H9 (cell line): ENCODE measurements around the gene ZBTB44. TPM values are rescaled to one million over a fixed set of nuclear protein-coding genes. Genes with fewer than 3 reads are reported as not detected.

ENCODE experiments used
- DNase-seq: peaks from one replicate; pipeline ENCODE4 v3.0.0-alpha.2; 2017
- H2AFZ ChIP-seq: one replicate; pipeline ENCODE4 v1.6.1; 2013; ENCODE audit warnings: mild to moderate bottlenecking, low read length, control low read depth, moderate library complexity
- H2AK5ac ChIP-seq: 2 replicates; pipeline ENCODE4 v1.6.1; 2013; ENCODE audit warnings: low read length, control low read depth, mixed read lengths; ENCODE audit not compliant: insufficient read length
- H2BK120ac ChIP-seq: one replicate; pipeline ENCODE4 v1.6.1; 2013; ENCODE audit warnings: low read depth, mild to moderate bottlenecking, low read length, control low read depth, inconsistent platforms; ENCODE audit not compliant: poor library complexity, severe bottlenecking
- H2BK12ac ChIP-seq: 2 replicates; pipeline ENCODE4 v1.6.1; 2013; ENCODE audit warnings: low read length, control low read depth, mixed read lengths, low read depth; ENCODE audit not compliant: insufficient read length
- H2BK15ac ChIP-seq: 2 replicates; pipeline ENCODE4 v1.6.1; 2013; ENCODE audit warnings: low read depth, low read length, control low read depth
- H2BK20ac ChIP-seq: one replicate; pipeline ENCODE4 v1.6.1; 2013; ENCODE audit warnings: low read depth, mild to moderate bottlenecking, low read length, control low read depth, inconsistent platforms; ENCODE audit not compliant: poor library complexity, severe bottlenecking
- H2BK5ac ChIP-seq: 2 replicates; pipeline ENCODE4 v1.6.1; 2013; ENCODE audit warnings: low read length, control low read depth, mixed read lengths; ENCODE audit not compliant: insufficient read length
- H3K14ac ChIP-seq: 2 replicates; pipeline ENCODE4 v1.6.1; 2013; ENCODE audit warnings: low read length, control low read depth; ENCODE audit not compliant: insufficient read depth
- H3K18ac ChIP-seq: 2 replicates; pipeline ENCODE4 v1.6.1; 2013; ENCODE audit warnings: low read depth, mild to moderate bottlenecking, mixed read lengths, low read length, control low read depth; ENCODE audit not compliant: insufficient read length
- H3K23ac ChIP-seq: 2 replicates; pipeline ENCODE4 v1.6.1; 2013; ENCODE audit warnings: low read length, control low read depth, mixed read lengths, low read depth; ENCODE audit not compliant: insufficient read length
- H3K23me2 ChIP-seq: 2 replicates; pipeline ENCODE4 v1.6.1; 2013; ENCODE audit warnings: low read depth, mild to moderate bottlenecking, mixed read lengths, low read length, control low read depth; ENCODE audit not compliant: insufficient read length, poor library complexity, severe bottlenecking
- H3K27ac ChIP-seq: 2 replicates; pipeline ENCODE4 v1.5.1; 2013; ENCODE audit warnings: low read length, control low read depth, mixed read lengths, low read depth; ENCODE audit not compliant: insufficient read length
- H3K27me3 ChIP-seq: 2 replicates; pipeline ENCODE4 v1.6.1; 2013; ENCODE audit warnings: low read length, control low read depth, inconsistent platforms; ENCODE audit not compliant: insufficient read depth
- H3K4ac ChIP-seq: 2 replicates; pipeline ENCODE4 v1.6.1; 2013; ENCODE audit warnings: low read depth, mild to moderate bottlenecking, control low read depth, inconsistent platforms, low read length, moderate library complexity
- H3K4me1 ChIP-seq: 2 replicates; pipeline ENCODE4 v1.6.1; 2013; ENCODE audit warnings: low read length, control low read depth, inconsistent platforms; ENCODE audit not compliant: insufficient read depth
- H3K4me2 ChIP-seq: 2 replicates; pipeline ENCODE4 v1.6.1; 2013; ENCODE audit warnings: low read length, control low read depth, mixed read lengths; ENCODE audit not compliant: insufficient read length, insufficient read depth
- H3K56ac ChIP-seq: 2 replicates; pipeline ENCODE4 v1.6.1; 2013; ENCODE audit warnings: low read depth, mild to moderate bottlenecking, mixed read lengths, low read length, control low read depth; ENCODE audit not compliant: insufficient read length
- H3K79me1 ChIP-seq: 2 replicates; pipeline ENCODE4 v1.6.1; 2013; ENCODE audit warnings: low read depth, mild to moderate bottlenecking, moderate library complexity, low read length, control low read depth, inconsistent platforms; ENCODE audit not compliant: insufficient read depth, poor library complexity, severe bottlenecking
- H3K79me2 ChIP-seq: 2 replicates; pipeline ENCODE4 v1.6.1; 2013; ENCODE audit warnings: low read length, control low read depth, inconsistent platforms; ENCODE audit not compliant: insufficient read depth
- H3K9ac ChIP-seq: 2 replicates; pipeline ENCODE4 v1.6.1; 2013; ENCODE audit warnings: low read length, control low read depth, mixed read lengths; ENCODE audit not compliant: insufficient read length; ENCODE audit errors: extremely low read depth
- H3K9me3 ChIP-seq: one replicate; pipeline ENCODE4 v1.6.1; 2013; ENCODE audit warnings: low read depth, low read length, inconsistent platforms; ENCODE audit not compliant: control insufficient read depth
- H3T11ph ChIP-seq: one replicate; pipeline ENCODE4 v1.6.1; 2013; ENCODE audit warnings: mild to moderate bottlenecking, low read length, control low read depth, inconsistent platforms
- H4K20me1 ChIP-seq: one replicate; pipeline ENCODE4 v1.6.1; 2013; ENCODE audit not compliant: control insufficient read depth, insufficient read length, insufficient read depth
- H4K5ac ChIP-seq: 2 replicates; pipeline ENCODE4 v1.6.1; 2013; ENCODE audit warnings: low read depth, mild to moderate bottlenecking, mixed read lengths, low read length, control low read depth; ENCODE audit not compliant: insufficient read length
- H4K8ac ChIP-seq: replicated peaks from 2 replicates; pipeline ENCODE4 v1.6.1; 2013; ENCODE audit warnings: low read length, control low read depth, mixed read lengths, low read depth; ENCODE audit not compliant: insufficient read length
- H4K91ac ChIP-seq: 2 replicates; pipeline ENCODE4 v1.6.1; 2013; ENCODE audit warnings: low read depth, mild to moderate bottlenecking, moderate library complexity, mixed read lengths, low read length, control low read depth; ENCODE audit not compliant: insufficient read length
- H3K27ac Mint-ChIP-seq, 3 experiments: 2 replicates in 2 of 3; 3 replicates in 1 of 3; pipeline ENCODE4 v1.8.0; 2020 to 2021; ENCODE audit warnings: mixed read lengths in 3 of 3, mild to moderate bottlenecking in 1 of 3, moderate library complexity in 1 of 3
- H3K27me3 Mint-ChIP-seq: 2 replicates; pipeline ENCODE4 v1.8.0; 2021; ENCODE audit warnings: low read depth, mild to moderate bottlenecking, moderate library complexity, mixed read lengths
- H3K36me3 Mint-ChIP-seq, 3 experiments: 2 replicates in 2 of 3; 3 replicates in 1 of 3; pipeline ENCODE4 v1.8.0; 2020 to 2021; ENCODE audit warnings: low read depth in 3 of 3, mixed read lengths in 3 of 3; ENCODE audit not compliant: insufficient read depth in 1 of 3
- H3K4me1 Mint-ChIP-seq, 2 experiments: 2 replicates each; pipeline ENCODE4 v1.8.0; 2020; ENCODE audit warnings: mixed read lengths in 2 of 2
- H3K4me3 Mint-ChIP-seq, 2 experiments: 2 replicates in 1 of 2; 3 replicates in 1 of 2; pipeline ENCODE4 v1.8.0; 2020 to 2021; ENCODE audit warnings: mild to moderate bottlenecking in 2 of 2, mixed read lengths in 2 of 2, moderate library complexity in 1 of 2
- H3K9me3 Mint-ChIP-seq, 2 experiments: 2 replicates in 1 of 2; 3 replicates in 1 of 2; pipeline ENCODE4 v1.8.0; 2020; ENCODE audit warnings: mild to moderate bottlenecking in 2 of 2, mixed read lengths in 2 of 2, moderate library complexity in 1 of 2
- WGBS: extraction: QIAGEN DNeasy Blood & Tissue Kit; methylation state at CpG from one replicate; pipeline ENCODE4 v1.1.7; 2013; ENCODE audit warnings: missing lambda C conversion rate, low lambda C conversion rate, mixed read lengths; ENCODE audit not compliant: insufficient read length; ENCODE audit errors: extremely low coverage; 5-methylcytosine and 5-hydroxymethylcytosine counted together
- total RNA-seq: library from RNA; stranded (reverse); gene quantifications from 2 replicates; pipeline ENCODE4 v1.2.1, GENCODE V29; 2021
- TF ChIP-seq, protein P1 (sequence below): fragments of 200-600 bp; sonication (generic); conservative IDR thresholded peaks from 3 replicates; pipeline ENCODE4 v1.8.0; 2021; ENCODE audit warnings: antibody characterized with exemption, mild to moderate bottlenecking

ZBTB44 gene
- total RNA-seq, 1 experiment from 2014 or later: 67.7 TPM

DNA sequence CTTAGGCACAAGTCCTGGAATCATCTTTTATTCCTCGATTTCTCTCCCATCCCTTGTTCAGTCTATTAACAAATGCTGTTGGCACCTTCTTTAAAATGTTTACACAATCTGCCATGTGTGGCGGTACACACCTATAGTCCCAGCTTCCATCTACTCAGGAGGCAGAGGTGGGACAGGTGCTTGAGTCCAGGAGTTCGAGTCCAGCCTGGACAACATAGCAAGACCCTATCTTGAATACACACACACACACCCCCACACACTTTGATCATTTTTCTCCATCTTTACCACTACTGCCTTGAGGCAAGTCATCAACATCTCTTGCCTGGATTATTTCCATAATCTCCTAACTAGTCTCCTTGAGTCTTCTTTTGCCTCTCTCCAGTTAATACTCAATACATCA, 13.7 kb upstream of the ZBTB44 start:
- Histone ChIP-seq H3K23me2 (no peaks in the 10 kb centered on the region), H3K79me2 (no peaks in the 10 kb centered on the region), H3K18ac (no peak overlapping the region), H3K56ac (no peak overlapping the region), H3K4me2 (no peak overlapping the region), H3K4me1 (no peaks in the 10 kb centered on the region; the same call in 1 of the 2 replicates), H3K23ac (no peak overlapping the region), H4K91ac (no peak overlapping the region), H2AFZ (no peak overlapping the region), H2BK12ac (no peak overlapping the region), H2BK120ac (no peak overlapping the region), H3K14ac (no peak overlapping the region), H3K9me3 (no peaks in the 10 kb centered on the region), H4K5ac (no peak overlapping the region), H4K20me1 (no peaks in the 10 kb centered on the region), H3T11ph (no peak overlapping the region), H2AK5ac (no peak overlapping the region), H4K8ac (no peak overlapping the region), H3K9ac (no peak overlapping the region), H3K4ac (no peak overlapping the region), H3K27ac (no peak overlapping the region), H3K79me1 (no peaks in the 10 kb centered on the region), H2BK20ac (no peak overlapping the region), H2BK5ac (no peak overlapping the region), H2BK15ac (no peak overlapping the region), H3K27me3 (no peaks in the 10 kb centered on the region)
- Mint-ChIP-seq H3K4me1 (peaks cover 8 to 16% of the 10 kb centered on the region in 2 experiments), H3K27me3 (0 out of 2 replicates have a peak, but pooled peaks cover 1% of the 10 kb centered on the region), H3K36me3 (peaks cover 3 to 6% (median 3%) of the 10 kb centered on the region in 3 experiments; a peak in 3 of 7 replicates), H3K4me3 (no peak overlapping the region), H3K27ac (no peak overlapping the region), H3K9me3 (peaks cover 0 to 2% of the 10 kb centered on the region in 2 experiments; a peak in 2 of 5 replicates)
- DNase-seq: no peak
- WGBS: no CpG with 5 or more reads among the region's 3 CpGs
- TF ChIP-seq, protein P1, sequence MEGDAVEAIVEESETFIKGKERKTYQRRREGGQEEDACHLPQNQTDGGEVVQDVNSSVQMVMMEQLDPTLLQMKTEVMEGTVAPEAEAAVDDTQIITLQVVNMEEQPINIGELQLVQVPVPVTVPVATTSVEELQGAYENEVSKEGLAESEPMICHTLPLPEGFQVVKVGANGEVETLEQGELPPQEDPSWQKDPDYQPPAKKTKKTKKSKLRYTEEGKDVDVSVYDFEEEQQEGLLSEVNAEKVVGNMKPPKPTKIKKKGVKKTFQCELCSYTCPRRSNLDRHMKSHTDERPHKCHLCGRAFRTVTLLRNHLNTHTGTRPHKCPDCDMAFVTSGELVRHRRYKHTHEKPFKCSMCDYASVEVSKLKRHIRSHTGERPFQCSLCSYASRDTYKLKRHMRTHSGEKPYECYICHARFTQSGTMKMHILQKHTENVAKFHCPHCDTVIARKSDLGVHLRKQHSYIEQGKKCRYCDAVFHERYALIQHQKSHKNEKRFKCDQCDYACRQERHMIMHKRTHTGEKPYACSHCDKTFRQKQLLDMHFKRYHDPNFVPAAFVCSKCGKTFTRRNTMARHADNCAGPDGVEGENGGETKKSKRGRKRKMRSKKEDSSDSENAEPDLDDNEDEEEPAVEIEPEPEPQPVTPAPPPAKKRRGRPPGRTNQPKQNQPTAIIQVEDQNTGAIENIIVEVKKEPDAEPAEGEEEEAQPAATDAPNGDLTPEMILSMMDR: no peak
